Chondrocyte (in vitro differentiated cells): ENCODE data around the gene FH. TPM values are rescaled to one million over a fixed set of nuclear protein-coding genes. Genes with fewer than 3 reads are reported as not detected.

ENCODE experiments used
- DNase-seq: peaks from one replicate; pipeline ENCODE4 v3.0.0; 2021; ENCODE audit warnings: mixed read lengths, low spot score
- H3K27ac Mint-ChIP-seq: one replicate; pipeline ENCODE4 v1.8.0; 2021; ENCODE audit warnings: mild to moderate bottlenecking, moderate library complexity, mixed read lengths; ENCODE audit not compliant: unreplicated experiment
- H3K27me3 Mint-ChIP-seq: 2 replicates; pipeline ENCODE4 v1.8.0; 2021; ENCODE audit warnings: low read depth, mixed read lengths
- H3K36me3 Mint-ChIP-seq: 2 replicates; pipeline ENCODE4 v1.8.0; 2021; ENCODE audit warnings: low read depth, mixed read lengths
- H3K4me1 Mint-ChIP-seq: 2 replicates; pipeline ENCODE4 v1.8.0; 2021; ENCODE audit warnings: low read depth, mild to moderate bottlenecking, mixed read lengths
- H3K4me3 Mint-ChIP-seq: one replicate; pipeline ENCODE4 v1.8.0; 2021; ENCODE audit warnings: mild to moderate bottlenecking, moderate library complexity, mixed read lengths; ENCODE audit not compliant: unreplicated experiment
- H3K9me3 Mint-ChIP-seq: 2 replicates; pipeline ENCODE4 v1.8.0; 2021; ENCODE audit warnings: low read depth, mixed read lengths
- CTCF ChIP-seq: fragments of 200-600 bp; sonication (generic); IDR thresholded peaks from 2 replicates; pipeline ENCODE4 v1.5.0; 2021; ENCODE audit warnings: antibody characterized with exemption, mild to moderate bottlenecking, moderate library complexity
- total RNA-seq: library from RNA; stranded (reverse); gene quantifications from 3 replicates; pipeline ENCODE4 v1.2.1, GENCODE V29; 2021

The FH gene
- total RNA-seq, 1 donor from 2014 or later = 57.9 TPM

- no peak for TF ChIP-seq CTCF
- H3K4me3 Mint-ChIP-seq = no peak overlapping the region
- H3K36me3 Mint-ChIP-seq = peaks cover 2% of the 10 kb centered on the region
- H3K27me3 Mint-ChIP-seq = peaks cover 11% of the 10 kb centered on the region
- DNase-seq = no peak
- H3K4me1 Mint-ChIP-seq = no peaks in the 10 kb centered on the region
- H3K9me3 Mint-ChIP-seq = peaks cover 7% of the 10 kb centered on the region
- H3K27ac Mint-ChIP-seq = no peak overlapping the region
These were observed 36.0 kb upstream of the FH start for GRCh38 chr1:241555526-241555925.

DNA sequence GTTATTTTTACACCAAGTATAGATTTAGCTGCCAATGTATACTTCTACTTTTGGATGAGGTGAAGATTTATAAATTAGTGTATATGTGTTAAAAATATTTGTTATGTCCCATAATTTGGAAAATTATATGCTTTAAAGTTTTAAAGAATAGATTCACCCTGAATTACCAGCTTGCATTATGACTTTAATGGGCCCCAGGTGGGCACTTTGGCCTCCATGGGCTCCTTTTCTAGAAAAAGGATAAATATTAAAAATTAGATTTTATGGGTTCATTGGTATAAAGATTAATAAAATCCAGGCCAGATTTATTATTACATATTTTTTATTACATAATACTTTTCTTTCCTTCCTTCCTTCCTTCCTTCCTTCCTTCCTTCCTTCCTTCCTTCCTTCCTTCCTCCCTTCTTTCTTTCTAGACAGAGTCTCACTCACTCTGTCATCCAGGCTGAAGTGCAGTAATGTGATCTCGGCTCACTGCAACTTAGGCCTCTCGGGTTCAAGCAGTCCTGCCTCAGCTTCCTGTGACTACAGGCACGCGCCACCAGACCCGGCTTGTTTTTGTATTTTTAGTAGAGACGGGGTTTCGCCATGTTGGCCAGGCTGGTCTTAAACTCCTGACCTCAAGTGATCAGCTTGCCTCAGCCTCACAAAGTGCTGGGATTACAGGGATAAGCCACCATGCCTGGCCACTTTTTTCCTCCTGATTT is 34.5 kb upstream of the FH start:
- TF ChIP-seq CTCF = no peak
- H3K36me3 Mint-ChIP-seq = peaks cover 2% of the 10 kb centered on the region
- no peak overlapping the region for H3K27ac Mint-ChIP-seq
- H3K4me3 Mint-ChIP-seq = no peak overlapping the region
- no peaks in the 10 kb centered on the region for H3K4me1 Mint-ChIP-seq
- DNase-seq = no peak
- peaks cover 5% of the 10 kb centered on the region for H3K27me3 Mint-ChIP-seq
- H3K9me3 Mint-ChIP-seq = peaks cover 7% of the 10 kb centered on the region

DNA sequence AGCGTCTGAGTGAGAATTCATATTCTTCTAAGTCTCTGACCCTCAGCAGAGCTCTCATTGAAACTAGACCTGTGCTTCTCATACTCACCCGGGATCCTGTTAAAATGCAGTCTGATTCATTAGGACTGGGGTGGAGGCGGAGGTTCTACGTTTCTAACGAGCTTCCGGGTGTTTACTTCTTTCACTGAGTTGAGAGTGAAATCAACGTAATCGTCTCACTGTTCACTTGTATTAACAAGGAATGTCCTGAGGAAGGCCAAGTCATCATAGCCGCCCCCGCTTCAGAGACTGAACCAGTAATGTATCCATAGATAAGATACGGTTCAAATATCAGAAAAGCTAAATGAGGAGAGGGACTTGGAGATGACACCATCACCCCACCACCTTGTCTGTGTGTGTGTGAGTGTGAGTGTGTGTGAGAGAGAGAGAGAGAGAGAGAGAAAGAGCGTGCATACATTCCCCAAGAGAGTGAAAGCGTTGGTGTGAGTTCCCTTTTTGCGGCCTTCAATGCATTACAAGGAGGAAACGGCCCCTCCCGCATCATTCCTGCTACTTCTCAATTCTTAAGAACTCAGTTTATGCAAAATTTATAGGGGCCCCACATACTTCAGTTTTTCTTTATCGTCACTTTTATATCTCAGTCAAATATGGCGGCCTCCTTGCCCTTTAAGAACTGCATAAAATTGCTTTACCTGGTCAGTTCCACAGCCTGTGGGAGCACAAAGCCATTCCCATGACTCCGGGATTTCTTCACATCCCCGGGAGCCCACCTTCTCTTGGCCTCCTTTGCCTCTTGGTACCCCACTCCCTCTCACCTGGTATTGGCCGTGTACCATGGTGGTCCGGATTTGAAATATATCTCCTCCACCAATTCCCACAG is 32.4 kb upstream of the FH start:
- DNase-seq = no peak
- peaks cover 7% of the 10 kb centered on the region for H3K9me3 Mint-ChIP-seq
- no peaks in the 10 kb centered on the region for H3K4me1 Mint-ChIP-seq
- no peak overlapping the region for H3K4me3 Mint-ChIP-seq
- H3K27me3 Mint-ChIP-seq = peaks cover 14% of the 10 kb centered on the region
- no peak overlapping the region for H3K27ac Mint-ChIP-seq
- TF ChIP-seq CTCF = no peak
- H3K36me3 Mint-ChIP-seq = peaks cover 2% of the 10 kb centered on the region

- no peak for TF ChIP-seq CTCF
- Mint-ChIP-seq H3K4me1 (no peaks in the 10 kb centered on the region), H3K27ac (no peak overlapping the region), H3K36me3 (peaks cover 2% of the 10 kb centered on the region), H3K4me3 (no peak overlapping the region), H3K27me3 (peaks cover 28% of the 10 kb centered on the region), H3K9me3 (peaks cover 7% of the 10 kb centered on the region)
- no peak for DNase-seq
These were observed 30.8 kb upstream of the FH start for GRCh38 chr1:241550318-241550717.

DNA sequence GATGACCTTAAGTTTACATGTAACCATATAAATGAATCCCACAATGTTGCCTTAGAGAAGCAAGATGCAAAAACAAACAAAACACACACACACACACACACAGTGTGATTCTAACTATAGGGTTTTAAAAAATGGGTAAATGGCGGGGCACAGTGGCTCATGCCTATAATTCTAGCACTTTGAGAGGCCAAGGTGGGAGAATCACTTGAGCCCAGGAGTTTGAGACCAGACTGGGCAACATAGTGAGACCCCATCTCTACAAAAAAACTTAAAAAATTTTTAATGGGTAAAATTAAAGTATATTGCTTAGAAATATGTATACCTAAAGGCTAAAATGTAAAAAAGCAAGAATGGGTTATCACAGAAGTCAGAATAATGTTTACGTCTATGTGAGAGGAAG is 28.5 kb upstream of the FH start:
- Mint-ChIP-seq H3K27me3 (peaks cover 29% of the 10 kb centered on the region), H3K36me3 (no peaks in the 10 kb centered on the region), H3K27ac (no peak overlapping the region), H3K4me1 (no peaks in the 10 kb centered on the region), H3K4me3 (no peak overlapping the region), H3K9me3 (peaks cover 7% of the 10 kb centered on the region)
- no peak for DNase-seq
- TF ChIP-seq CTCF = no peak
